GM19023 (cell line): ENCODE data around the gene ELAC2.
A peak's percentile ranks its signal among the peaks of the same experiment; 100 is the strongest.

Source experiments
- ATAC-seq: cut with Tn5 transposase; IDR thresholded peaks from one replicate; pipeline ENCODE4 v1.9.1; 2021; ENCODE audit warnings: mild to moderate bottlenecking, moderate library complexity; ENCODE audit not compliant: unreplicated experiment

The ELAC2 gene

DNA sequence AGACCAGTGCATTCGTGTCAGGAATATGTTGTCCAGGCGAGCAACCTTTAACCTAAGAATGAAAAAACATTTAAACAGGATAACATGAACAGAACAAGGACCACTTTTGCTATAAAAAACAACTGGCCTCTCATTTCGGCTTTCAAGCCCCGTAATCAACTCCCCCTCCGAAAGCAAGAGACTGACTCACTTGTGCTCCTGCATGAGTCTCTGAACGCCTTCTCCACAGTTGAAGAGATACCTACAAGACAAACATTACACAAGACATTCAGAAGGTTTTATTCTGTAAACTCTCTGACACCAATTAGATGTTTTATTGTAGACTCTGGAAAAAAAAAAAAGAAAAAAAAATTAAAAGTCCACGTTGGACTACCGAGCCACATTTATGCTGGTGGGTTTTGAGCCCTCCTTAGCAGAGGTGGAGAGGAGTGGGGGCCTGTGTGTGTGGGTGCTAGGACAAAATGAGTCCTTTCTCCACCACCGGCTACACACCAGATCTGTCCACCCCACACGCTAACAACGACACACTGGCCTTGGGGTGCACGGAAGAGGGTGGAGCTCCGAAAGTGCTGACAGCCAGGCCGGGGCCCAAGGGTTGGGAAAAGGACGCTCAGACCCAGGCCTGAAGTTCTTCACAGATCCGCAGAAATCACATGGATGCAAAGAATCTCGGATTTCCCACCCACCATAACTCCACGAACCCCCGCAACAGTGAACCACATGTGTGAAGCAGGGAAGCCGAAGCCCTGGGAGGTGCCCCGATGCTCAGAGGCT lies 759 bp downstream of the ELAC2 start:
- ATAC-seq = peak; percentile 19

DNA sequence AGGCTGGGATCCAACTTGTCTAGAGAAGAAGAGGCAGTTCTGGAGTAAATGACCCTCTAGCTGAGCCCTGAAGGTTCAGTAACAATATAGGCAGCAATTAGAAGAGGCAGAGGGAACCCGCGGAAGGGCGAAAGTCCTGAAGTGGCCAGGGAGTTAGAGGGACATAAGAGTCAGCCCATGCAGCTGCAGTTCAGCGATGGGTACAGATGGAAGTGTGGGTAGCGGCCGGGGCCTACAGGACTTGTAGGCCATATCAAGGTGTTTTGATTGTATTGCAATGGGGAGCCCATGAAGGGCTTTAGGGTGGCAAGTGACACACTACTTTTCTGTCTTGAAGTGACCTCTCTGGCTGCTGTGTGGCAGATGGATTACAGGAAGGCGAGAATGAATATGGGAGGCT lies 3.0 kb downstream of the ELAC2 start:
- ATAC-seq = no peak

DNA sequence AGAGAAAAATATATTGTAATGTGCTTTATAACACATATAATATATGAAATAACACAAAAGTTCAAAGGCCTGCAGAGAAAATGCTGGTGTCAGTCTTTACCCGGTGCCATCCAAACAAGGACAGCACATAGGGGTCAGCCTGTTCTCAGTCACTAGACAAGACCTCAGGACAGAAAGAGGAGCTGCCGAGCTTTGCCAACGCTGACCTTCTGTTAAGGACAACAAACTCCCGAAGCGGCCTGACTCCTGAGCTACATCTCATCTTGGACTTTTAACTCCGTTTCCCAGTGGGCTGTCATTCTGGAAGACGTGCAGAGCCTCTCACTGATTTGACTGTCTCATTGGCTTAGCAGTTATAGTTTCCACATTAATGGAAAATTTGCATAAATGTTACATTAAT lies 6.9 kb downstream of the ELAC2 start:
- no peak for ATAC-seq

DNA sequence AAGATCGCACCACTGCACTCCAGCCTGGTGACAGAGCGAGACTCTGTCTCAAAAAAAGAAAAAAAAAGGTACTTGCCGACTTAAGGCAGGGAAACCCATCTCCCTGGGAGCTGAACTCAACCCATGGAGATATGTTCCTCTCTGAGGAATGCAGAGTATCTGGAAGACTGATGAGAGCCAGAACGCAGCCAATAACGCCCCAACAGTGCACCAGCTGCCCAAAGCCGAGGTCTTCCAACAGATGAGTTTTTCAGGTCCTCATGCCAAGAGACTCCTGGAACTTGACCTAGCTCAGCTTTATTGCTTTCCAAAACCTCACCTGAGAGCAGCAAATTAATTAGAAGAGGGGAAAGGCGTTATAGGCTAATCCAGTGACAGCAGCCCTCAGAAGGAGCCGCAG lies 9.4 kb downstream of the ELAC2 start:
- ATAC-seq = no peak

DNA sequence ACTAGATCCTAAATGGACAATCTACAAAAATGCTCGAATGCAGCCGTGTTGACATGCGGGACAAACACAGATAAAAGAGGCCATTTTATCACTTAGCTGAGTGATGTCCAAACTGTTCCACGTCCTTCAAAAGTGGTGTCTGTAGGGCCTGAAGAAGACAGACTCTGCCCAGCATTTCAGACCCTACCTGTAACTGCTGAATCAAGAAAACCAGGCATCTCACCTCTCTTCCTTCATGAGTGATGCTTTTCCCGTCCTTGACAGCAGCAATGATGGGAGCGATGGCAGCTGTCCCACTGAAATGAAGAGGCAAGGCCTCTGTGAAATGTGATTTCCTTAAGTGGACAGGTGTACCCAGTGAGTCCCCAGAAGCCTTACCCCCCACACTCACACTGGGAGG lies 12.3 kb downstream of the ELAC2 start:
- ATAC-seq = no peak

DNA sequence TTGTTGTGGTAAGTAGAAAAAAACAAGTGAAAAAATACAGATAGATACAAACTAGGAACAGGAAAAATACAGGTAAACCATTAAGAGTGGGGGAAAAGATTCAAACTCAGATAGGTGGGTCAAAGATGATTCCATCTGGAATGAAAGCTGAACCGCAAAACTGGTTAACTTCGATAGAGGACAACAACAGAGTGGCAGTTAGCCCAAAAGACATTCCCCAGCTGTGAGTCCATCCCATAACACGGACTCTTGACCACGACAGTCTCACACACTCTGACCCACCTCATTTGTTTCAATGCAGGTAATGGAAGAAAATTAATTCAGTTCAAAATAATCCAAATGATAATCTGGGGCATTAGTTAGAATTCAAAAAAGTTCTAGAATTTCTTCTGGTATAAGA lies 13.5 kb downstream of the ELAC2 start:
- no peak for ATAC-seq

DNA sequence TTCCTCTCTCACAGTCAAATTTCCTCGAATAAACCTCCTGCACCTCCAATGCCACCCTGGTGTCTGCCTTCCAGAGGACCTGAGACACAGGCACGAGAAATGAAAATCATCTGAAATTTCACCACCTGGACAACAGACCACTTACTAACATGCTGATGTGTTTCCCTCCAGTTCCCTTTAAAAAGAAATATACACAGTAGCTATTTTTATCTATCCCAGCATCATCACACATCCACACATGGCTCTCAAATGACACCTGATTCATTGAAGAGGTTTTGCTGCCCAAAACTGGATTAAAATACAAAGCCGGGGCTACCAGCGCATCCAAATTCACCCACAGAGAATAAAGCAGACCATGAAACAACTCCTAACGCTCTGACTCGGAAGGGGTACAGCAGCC lies 13.9 kb downstream of the ELAC2 start:
- ATAC-seq = no peak

DNA sequence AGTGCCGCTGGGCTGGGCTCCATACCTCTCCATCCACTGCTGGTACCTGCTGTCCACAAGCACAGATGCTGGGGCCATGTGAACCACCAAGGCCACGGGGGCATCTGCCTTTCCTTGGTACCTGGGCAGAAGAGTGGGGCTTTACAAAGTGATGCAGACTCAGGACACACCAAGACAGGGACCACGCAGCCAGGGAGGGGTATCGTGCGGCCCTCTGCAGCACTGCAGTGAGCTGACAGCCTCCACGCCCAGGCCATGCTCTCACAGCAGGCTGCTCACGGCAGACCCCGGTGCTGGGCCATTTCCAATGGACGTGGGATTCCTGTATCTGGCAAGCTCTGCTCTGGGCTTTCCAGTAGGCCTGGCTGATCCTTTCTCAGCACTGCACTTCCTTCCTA lies 14.4 kb downstream of the ELAC2 start:
- ATAC-seq = no peak

DNA sequence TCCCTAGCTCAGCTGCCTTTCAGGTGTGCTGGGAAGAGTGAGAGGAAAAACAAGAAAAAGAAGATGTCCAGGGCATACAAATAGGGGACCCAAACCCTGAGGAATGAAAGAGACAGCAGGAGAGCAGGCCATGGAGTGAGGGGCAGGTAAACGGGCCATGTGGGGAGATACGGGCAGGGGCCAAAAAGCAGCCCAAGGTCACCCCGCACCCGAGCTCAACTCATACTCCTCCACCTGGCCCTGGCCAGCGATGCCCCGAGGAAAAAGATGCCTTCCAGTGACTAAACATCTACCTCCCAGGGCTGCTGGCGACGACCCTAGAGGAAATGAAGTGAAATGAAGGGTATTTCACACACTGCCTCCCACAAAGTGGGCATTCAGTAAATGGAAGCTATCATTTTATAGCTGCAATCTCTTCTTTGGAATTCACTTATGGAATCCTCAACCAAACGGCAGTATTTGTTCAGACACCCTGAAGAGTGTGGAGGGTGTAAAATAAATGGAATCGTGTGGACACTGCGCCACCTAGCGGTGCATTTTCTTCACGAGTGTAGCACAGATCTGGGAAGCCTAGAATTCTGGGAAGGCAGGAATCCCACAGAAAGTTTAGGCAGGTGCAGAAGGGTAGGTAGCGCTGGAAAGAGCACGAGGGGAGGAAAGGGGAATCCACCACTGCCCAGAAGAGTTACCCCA lies 14.9 kb downstream of the ELAC2 start:
- ATAC-seq = no peak

DNA sequence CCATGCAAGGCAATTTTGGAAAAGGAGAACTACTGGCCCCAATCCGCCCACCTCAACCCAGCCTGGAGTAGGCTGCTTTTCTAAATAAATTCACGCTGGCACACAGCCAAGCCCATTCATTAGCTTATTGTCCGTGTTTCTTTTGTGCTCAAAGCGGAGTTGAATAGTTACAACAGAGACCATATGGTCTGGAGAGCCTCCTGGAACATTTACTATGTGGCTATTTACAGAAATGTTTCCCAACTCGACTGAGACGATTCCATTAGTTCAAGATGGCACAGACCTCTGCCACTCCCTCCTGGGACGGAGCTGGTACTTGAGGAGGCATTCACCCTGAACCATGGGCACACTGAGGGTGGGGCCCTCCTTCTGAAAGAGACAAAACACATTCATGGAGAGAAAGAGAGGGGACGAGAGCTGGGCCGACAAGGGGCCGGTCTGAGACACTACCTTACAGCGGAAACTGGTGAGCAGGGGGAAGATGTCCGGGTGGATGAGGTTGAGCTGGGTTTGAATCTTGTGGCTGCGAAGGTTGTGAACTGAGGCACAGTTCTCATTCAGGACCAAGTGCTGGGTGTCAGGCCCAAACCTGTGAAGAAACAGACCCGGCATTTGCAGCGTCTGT lies 15.7 kb downstream of the ELAC2 start:
- ATAC-seq = no peak

DNA sequence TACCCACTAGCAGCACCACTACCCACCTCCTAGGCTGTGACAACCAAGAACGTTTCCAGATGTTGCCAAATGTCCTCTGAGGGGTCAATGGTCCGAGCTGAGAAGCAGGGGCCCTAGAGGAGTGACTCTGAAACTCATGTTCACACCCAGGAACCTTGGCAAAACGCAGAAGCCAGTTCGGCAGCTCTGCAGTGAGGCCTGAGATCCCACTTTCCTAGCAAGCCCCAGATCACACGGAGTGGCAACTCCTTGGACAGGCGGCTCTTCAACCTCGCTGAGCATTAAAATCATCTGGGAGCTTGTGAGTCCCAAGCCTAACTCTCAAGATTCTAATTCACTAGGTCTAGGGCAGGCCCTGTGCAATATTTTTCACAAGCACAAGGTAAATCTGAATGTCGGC lies 17.3 kb downstream of the ELAC2 start:
- ATAC-seq = no peak

DNA sequence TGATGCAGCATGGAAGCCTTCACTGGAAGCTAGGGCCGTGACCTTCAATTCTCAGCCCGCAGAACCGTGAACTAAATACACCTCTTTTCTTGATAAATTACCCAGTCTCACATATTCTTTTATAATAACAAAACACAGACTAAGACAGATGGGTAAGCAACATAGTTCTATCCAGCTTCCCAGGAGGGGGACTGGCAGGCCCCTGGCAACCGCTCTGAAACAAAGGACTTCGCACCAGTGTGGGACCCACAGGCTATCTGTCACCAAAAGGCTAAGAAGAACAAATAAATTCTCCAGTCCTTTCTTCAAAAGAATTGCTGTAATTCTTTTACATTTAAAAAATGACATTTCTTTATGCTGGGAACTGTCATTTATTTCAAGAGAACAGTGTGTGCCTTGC lies 19.0 kb downstream of the ELAC2 start:
- ATAC-seq = no peak

DNA sequence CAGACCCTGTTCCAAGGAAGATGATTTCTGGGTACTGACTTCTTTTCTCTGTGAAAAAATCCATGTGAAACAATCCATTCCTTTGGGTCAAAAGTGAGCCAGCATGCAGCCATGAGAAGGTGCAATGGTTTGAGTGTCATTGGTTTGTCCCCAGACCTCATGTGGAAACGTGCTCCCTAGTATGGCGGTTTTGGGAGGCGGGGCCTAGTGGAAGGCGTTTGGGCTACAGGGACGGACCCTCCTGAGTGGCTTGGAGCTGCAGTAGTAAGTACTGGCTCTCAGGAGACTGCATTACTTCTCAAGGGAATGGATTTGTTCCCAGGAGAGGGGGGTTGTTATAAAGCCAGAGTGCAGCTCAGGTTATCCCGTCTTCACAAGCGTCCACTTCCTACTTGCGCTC lies 19.4 kb downstream of the ELAC2 start:
- no peak for ATAC-seq

DNA sequence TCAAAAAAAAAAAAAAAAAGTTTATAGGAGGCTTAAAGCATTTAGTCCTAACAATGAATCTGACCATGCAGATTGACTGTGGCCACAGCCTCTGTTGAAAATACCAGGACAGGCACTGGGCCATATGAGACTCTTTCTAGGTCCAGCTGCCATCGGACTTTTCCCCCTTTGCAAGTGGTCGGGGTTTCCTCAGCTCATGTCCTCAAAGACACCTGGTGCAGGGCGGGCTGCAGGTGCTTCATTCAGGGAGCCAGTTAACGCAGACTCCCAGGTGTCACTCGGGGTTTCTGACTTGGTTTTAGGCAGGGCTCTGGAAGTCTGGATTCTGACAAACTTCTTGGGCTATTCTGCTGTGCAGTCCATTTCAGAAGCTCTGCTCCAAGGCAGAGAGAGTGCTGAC lies 20.9 kb downstream of the ELAC2 start:
- no peak for ATAC-seq

DNA sequence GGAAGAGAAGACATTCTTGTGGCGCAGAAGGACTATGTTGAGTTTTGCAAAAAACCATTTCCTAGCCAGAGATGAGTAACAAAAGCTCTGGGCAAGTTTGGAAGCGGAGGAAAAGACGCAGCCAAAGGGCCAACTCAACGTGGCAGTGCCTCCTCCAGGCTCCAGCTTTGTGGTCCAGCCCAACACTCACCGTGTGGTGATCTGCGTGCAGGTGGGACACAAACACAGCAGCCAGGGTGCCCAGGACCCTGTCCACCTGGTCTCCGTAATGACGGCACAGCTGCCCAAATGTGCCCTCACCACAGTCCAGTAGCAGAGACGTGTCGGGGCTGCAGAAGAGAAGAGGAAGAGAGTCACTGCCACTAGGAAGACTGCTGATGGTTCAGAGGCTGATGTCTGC lies 21.5 kb downstream of the ELAC2 start:
- ATAC-seq = no peak

DNA sequence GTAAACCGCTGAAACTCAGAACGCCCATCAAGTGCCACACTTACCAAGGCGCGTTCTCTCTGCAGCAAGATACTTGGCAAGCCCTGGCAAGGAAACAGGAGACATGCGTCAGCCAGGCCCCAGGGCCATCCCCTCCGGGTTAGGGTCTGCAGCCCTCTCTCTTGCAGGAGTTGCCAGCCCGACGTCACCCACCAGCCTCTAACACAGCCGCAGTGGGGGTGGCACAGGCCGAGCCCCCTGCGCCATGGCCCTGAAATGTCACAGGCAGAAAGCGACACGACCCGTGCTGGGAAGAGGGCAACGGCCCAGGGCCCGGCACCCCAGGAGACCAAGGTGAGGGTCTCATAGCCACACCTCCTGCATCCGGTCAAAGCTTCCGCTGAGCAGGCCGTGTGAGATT lies 21.9 kb downstream of the ELAC2 start:
- ATAC-seq = no peak

DNA sequence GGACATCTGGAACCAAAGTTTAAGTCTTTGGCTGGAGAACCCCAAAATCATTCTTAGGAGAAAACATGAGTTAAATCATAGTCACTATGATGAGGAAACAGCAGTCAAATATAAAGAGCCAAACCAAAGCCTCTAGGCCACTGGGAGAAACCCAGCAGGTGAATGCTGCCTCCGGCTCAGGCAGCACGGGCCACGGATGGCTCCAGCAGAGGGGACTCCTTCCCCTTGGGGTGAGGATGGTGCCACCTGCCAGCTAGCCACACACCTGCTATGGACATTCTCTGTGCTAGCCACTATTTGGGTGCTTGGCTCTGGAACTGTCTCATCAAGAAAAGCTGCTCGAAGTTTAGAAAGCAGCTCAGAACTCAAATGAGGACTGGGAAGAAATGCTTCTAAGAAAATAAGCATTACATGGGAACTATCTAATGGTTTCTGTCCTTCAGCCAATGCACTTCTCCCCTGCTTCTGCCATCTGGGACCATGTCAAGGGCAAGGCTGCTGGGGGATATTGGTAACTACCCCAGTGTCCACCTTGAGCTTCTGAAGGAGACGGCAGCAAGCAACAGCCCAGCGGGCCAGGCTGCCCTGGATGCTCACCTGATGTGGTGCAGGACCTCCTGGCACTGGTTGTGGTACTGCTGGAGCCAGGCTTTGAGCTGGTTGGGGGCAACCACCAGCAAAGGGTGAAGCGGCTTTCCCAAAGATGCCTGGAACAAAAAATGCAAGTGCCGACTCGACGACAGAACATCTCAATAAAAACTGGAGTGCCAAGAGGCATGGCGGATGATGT lies 22.5 kb downstream of the ELAC2 start:
- ATAC-seq = no peak

DNA sequence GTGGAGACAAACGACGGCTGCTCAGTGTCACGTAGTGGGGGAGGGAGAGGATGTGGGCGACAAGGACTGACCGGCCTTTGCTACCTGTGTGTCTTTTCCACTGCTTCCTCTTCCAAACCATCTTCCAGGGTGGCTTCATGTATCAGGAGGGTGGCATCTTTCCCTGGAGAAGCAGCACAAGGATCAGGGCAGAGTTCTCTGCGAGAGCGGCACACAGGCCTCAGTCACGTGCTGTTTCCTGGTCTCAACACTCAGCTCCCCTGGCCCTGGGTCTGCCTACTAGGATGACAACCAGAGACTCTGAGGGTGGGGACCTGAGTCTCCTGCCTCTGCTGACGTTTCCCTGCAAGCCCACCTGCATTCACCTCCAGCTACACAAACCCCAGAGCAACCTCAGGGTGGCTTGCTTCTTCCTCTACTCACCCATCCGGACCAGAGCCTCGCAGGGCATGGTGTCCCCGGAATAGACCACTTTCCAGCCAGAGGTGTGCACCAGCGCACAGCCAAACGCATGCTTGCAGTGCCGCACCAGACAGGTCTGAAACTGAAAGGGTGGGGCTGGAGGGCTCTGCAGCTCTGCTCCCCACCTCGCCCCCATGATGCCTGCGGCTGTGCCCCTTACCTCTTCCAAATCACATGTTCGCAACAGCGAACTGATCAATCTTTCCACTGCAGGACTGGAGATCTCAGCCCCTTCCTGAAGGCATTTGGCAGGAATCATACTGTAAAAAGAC lies 23.3 kb downstream of the ELAC2 start:
- no peak for ATAC-seq

DNA sequence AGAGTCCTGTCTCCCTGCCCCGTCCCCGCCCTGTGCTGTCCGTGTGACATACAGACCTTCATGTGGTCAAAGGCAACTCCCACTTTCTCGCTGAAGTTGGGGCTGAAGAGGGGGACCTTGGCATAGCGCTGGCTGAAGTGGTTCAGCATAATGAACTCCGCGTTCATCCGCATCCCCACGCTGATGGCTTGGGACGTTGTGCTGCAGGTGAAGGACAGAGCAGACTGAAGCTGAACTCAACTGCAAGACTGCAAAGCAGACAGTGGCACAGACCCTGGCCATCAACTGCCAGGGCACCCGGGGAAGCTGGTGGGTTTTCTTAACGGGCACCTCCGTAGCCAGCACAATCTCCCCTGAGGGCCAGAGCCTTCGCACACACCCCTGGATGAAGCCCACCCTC lies 24.2 kb downstream of the ELAC2 start:
- no peak for ATAC-seq

DNA sequence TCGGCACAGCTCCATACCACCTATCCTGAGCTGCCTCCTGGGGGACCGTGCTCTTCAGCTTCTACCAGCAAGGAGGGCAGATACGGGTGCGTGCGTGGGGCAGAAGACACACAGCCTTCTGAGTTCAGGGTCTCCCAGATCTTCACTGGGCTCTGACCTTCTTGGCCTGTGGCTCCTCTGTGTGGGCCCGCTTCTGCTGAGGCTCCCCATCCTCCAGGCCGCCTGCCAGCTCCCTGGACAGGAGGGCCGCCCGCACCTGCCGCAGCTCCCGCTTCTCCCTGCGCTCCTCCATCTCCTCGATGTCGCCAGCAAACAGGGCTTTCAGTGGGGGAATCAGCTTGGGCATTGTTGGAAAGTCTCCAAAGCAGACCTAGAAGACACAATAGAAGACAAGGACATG lies 25.2 kb downstream of the ELAC2 start:
- no peak for ATAC-seq

DNA sequence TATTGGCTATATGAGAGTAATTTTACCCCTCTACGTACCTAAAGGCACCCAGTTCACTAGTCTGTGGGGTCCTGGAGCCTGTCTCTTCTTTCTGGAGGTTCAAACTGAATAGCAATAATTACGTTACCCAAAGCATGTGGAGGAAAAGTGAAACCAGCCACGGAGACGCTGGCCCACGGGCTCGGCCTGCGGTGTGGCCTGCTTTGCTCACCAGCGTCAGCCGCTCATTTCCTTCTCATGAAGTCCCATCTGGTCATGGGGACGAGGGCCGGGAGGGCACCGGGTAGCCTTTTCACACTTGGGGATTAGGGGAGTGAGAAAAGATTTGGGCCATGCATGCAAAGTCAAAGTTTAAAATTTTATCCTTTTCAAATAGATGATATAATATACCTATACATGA lies 26.9 kb downstream of the ELAC2 start:
- ATAC-seq = no peak
